ENCODE measurements around the gene SMIM27.

- TF ChIP-seq CTCF (conservative IDR thresholded peaks at IDR 0.05; ENCODE audit: low read depth in 2 of 2), result no peak
- TF ChIP-seq POLR2AphosphoS5 (IDR thresholded peaks at IDR 0.05; ENCODE audit: low read depth), result no peak
- no peak for TF ChIP-seq CREB1 (CRISPR knock-in tag; IDR thresholded peaks at IDR 0.05; ENCODE audit: low read depth)
- TF ChIP-seq ZNF331 (CRISPR knock-in tag; IDR thresholded peaks at IDR 0.05; ENCODE audit: low read depth), result no peak
- no peak for TF ChIP-seq REST (IDR thresholded peaks at IDR 0.05; ENCODE audit: unreplicated experiment)
Observed at GRCh38 chr9:32580631-32581300, 28.6 kb downstream of the SMIM27 start.

Measured in GM23338 (cell line).